Measurements from ENCODE around the gene FAM83F. TPM values are rescaled to one million over a fixed set of nuclear protein-coding genes. Genes with fewer than 3 reads are reported as not detected.
A peak's percentile ranks its signal among the peaks of the same experiment; 100 is the strongest.

Gene FAM83F
- total RNA-seq, 1 donor from 2014 or later, result 1.4 TPM

DNA sequence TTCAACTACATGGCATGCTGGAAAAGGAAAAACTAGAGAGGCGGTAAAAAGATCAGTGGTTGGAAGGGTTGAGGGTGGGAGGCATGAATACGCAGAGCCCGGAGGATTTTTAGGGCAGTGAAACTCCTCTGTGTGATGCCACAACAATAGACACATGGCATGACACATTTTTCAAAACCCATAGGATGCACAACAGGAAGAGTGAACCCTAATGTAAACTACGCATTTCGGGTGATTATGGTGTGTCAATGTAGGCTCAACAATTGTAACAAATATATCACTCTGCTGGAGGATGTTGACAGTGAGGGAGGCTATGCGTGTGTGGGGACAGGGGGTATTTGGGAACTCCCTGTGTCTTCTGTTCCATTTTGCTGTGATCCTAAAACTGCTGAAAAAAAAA, 15.7 kb upstream of the FAM83F start:
- Histone ChIP-seq H3K27me3 (ENCODE audit: low read depth) (peaks cover 20% of the 10 kb centered on the region), H3K4me3 (no peak overlapping the region), H3K27ac (no peak overlapping the region), H3K9me3 (no peaks in the 10 kb centered on the region), H3K36me3 (no peaks in the 10 kb centered on the region), H3K4me1 (no peaks in the 10 kb centered on the region)
- intact Hi-C loops (cut with DNase I), result no loop called here
- TF ChIP-seq CTCF (IDR thresholded peaks at IDR 0.05), result no peak
- ATAC-seq, result no peak
- DNase-seq, result no peak

- no peak for ATAC-seq
- no peak overlapping the region for H3K27ac ChIP-seq
- intact Hi-C loops (cut with DNase I), result no loop called here
These were observed 15.3 kb upstream of the FAM83F start for GRCh38 chr22:39979458-39979857.

DNA sequence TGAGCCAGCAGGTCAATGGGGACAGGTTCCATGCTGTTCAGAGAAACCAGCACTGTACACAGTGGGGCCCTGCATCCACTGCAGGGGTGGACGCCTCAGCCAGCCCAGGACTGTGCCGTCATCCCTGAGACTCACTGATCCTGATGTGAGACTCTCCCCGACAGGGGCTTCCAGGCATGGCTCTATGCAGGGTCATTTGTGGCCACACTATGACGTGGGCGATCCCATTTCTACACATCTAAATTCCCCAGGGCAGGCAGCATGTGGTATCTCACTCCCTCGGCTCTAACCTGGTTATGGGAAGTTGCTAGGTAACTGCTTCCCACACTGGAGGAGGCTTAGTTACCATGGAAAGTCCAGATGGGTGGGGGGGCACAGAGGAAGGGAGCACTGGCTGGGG, 14.2 kb upstream of the FAM83F start:
- Histone ChIP-seq H3K4me3 (no peak overlapping the region), H3K27ac (no peak overlapping the region), H3K9me3 (no peaks in the 10 kb centered on the region), H3K36me3 (no peaks in the 10 kb centered on the region), H3K27me3 (ENCODE audit: low read depth) (peaks cover 22% of the 10 kb centered on the region), H3K4me1 (no peaks in the 10 kb centered on the region)
- DNase-seq (no peak), ATAC-seq (peak; percentile 25 to 31)
- intact Hi-C loops (cut with DNase I), result no loop called here
- no peak for TF ChIP-seq CTCF (IDR thresholded peaks at IDR 0.05)

More at GRCh38 chr22:39979458-39979857, 15.3 kb upstream of the FAM83F start:
- Histone ChIP-seq H3K36me3 (no peaks in the 10 kb centered on the region), H3K4me1 (no peaks in the 10 kb centered on the region), H3K4me3 (no peak overlapping the region), H3K9me3 (no peaks in the 10 kb centered on the region), H3K27me3 (ENCODE audit: low read depth) (peaks cover 22% of the 10 kb centered on the region)
- no peak for TF ChIP-seq CTCF (IDR thresholded peaks at IDR 0.05)
- DNase-seq, result no peak

DNA sequence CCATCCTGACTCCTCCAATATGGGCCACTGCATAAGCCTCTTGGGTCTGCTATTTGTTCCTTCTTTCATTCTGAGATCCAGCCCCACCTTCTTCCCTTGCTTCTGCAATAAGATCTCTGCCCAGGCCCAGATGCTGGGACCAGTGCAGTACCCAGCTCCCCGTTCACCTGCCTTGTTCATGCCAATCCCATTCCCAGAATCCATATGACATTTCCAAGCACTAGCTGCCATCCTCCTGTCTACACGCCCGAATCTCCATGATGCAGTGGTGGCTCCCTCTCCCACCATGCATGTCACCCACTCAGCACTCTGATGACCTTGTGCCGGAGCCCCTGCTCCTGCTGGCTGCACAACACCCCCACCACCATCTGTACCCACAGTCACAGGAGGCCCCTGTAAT, 11.4 kb upstream of the FAM83F start:
- ATAC-seq (no peak), DNase-seq (no peak)
- TF ChIP-seq CTCF (IDR thresholded peaks at IDR 0.05), result no peak
- Histone ChIP-seq H3K4me3 (no peak overlapping the region), H3K36me3 (no peaks in the 10 kb centered on the region), H3K27ac (no peak overlapping the region), H3K9me3 (no peaks in the 10 kb centered on the region), H3K4me1 (no peaks in the 10 kb centered on the region), H3K27me3 (ENCODE audit: low read depth) (peaks cover 16% of the 10 kb centered on the region)
- intact Hi-C loops (cut with DNase I), result no loop called here

DNA sequence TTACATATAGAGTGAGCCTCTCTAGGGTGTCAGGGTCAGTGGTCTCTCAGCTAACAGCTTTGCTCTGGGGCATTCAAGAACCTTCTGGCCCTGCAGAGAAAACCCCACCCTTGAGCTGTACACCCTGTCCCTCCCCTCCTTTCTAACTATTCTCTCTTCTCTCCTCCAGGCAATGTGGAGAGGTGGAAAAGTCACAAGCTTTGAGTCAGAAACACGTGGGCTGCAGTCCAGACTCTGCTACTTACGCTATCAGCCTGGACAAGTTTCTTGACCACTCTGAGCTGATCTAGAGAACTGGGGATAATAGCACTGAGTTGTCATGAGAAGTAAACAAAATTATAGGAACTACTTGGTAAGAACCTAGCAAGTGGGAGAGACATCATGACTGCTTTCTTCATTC, 10.7 kb upstream of the FAM83F start:
- no peak overlapping the region for H3K27ac ChIP-seq
- H3K4me1 ChIP-seq, result no peaks in the 10 kb centered on the region
- ATAC-seq (no peak), DNase-seq (no peak)
- intact Hi-C loops (cut with DNase I), result no loop called here
- H3K36me3 ChIP-seq, result no peaks in the 10 kb centered on the region
- H3K4me3 ChIP-seq, result no peak overlapping the region
- H3K9me3 ChIP-seq, result no peaks in the 10 kb centered on the region
- no peak for TF ChIP-seq CTCF (IDR thresholded peaks at IDR 0.05)
- H3K27me3 ChIP-seq (ENCODE audit: low read depth), result peaks cover 9% of the 10 kb centered on the region

DNA sequence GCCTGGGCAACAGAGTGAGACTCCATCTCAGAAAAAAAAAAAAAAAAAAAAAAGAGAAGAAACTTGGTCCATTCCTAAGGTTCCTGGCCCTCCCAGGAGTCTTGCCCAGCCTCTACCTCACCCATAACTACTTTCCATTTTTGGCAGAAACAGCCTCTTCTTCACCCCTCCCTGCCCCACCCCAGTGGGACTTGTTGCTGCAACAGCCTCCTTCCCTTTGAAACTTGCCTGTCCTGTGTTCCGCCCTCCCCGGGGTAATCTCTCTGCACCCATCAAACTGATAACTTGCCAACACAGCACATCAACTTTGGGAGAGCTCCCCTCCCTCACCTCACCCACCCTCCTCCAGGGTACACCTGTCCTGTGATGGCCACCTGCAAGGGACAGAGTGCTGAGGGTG, 10.0 kb upstream of the FAM83F start:
- no peak for DNase-seq
- no peak for ATAC-seq
- H3K36me3 ChIP-seq, result no peaks in the 10 kb centered on the region
- H3K27ac ChIP-seq, result no peak overlapping the region
- no peak for TF ChIP-seq CTCF (IDR thresholded peaks at IDR 0.05)
- intact Hi-C loops (cut with DNase I), result no loop called here
- no peaks in the 10 kb centered on the region for H3K4me1 ChIP-seq
- H3K9me3 ChIP-seq, result no peaks in the 10 kb centered on the region
- H3K4me3 ChIP-seq, result no peak overlapping the region
- H3K27me3 ChIP-seq (ENCODE audit: low read depth), result peaks cover 7% of the 10 kb centered on the region
